GM12878 (cell line): Measurements from ENCODE around the gene KASH5. TPM values are rescaled to one million over a fixed set of nuclear protein-coding genes. Genes with fewer than 3 reads are reported as not detected.
A peak's percentile ranks its signal among the peaks of the same experiment; 100 is the strongest.

ENCODE experiments used
- ATAC-seq: fragments of 200-7000 bp; cut with Tn5 transposase; 3 replicates; pipeline ENCODE4 v1.9.1; 2020; ENCODE audit warnings: mild to moderate bottlenecking, moderate library complexity
- BruUV-seq: library from RNA; stranded (reverse); fragments of 400-500 nt; replicated peaks from 2 replicates; lab custom pipeline; 2021; lab: Mats Ljungman, UMichigan
- CTCF ChIA-PET: fragments of 300-600 bp; sonication (Branson Sonifier 250); formaldehyde crosslinking; extraction: SDS; loops from one replicate; lab custom pipeline; 2021; ENCODE audit warnings: inconsistent platforms; lab: Yijun Ruan, JAX
- POLR2A ChIA-PET: fragments of 350-600 bp; formaldehyde crosslinking; extraction: SDS; loops from one replicate; lab custom pipeline; 2021; ENCODE audit warnings: inconsistent platforms; lab: Charles Lee
- RAD21 ChIA-PET: fragments of 300-600 bp; sonication (Branson Sonifier 250); formaldehyde crosslinking; loops from one replicate; lab custom pipeline; 2023; ENCODE audit warnings: antibody characterized with exemption; ENCODE audit not compliant: unreplicated experiment; lab: Charles Lee
- SMC1A ChIA-PET: fragments of 300-600 bp; sonication (Branson Sonifier 250); formaldehyde crosslinking; loops from one replicate; lab custom pipeline; 2023; ENCODE audit not compliant: unreplicated experiment, uncharacterized antibody; lab: Charles Lee
- DNase-seq: peaks from one replicate; pipeline ENCODE4 v3.0.0-alpha.2; 2011; ENCODE audit warnings: low read depth, low spot score
- FAIRE-seq: peaks from 3 replicates; lab custom pipeline; 2011; peaks lifted over from hg19 to GRCh38; lab: Jason Lieb, UNC
- H2AFZ ChIP-seq: 2 replicates; pipeline ENCODE4 v1.6.0; 2011; ENCODE audit warnings: low read depth, low read length, control low read depth; ENCODE audit not compliant: control insufficient read depth
- H3K27ac ChIP-seq: 2 replicates; pipeline ENCODE4 v1.5.1; 2011; ENCODE audit warnings: control low read depth; ENCODE audit not compliant: control insufficient read depth, insufficient read depth
- H3K27me3 ChIP-seq, 2 experiments: replicated peaks in 1 of 2; 2 replicates each; pipeline versions ENCODE4 v1.6.0 to v1.6.1; 2011; ENCODE audit warnings: low read length in 1 of 2; ENCODE audit not compliant: control insufficient read depth in 2 of 2, insufficient read depth in 2 of 2
- H3K36me3 ChIP-seq, 2 experiments: 2 replicates each; pipeline ENCODE4 v1.5.1; 2011; ENCODE audit warnings: low read length in 1 of 2; ENCODE audit not compliant: control insufficient read depth in 2 of 2, insufficient read depth in 2 of 2
- H3K4me1 ChIP-seq: 2 replicates; pipeline ENCODE4 v1.6.1; 2011; ENCODE audit warnings: mild to moderate bottlenecking, low read length, moderate library complexity, mixed read lengths; ENCODE audit not compliant: control insufficient read depth, insufficient read depth
- H3K4me2 ChIP-seq: 2 replicates; pipeline ENCODE4 v1.6.0; 2011; ENCODE audit warnings: control low read depth; ENCODE audit not compliant: control insufficient read depth, insufficient read depth
- H3K4me3 ChIP-seq: fragments of 200-600 bp; sonication (generic); 2 replicates; pipeline ENCODE4 v1.5.1; 2016
- H3K79me2 ChIP-seq: 2 replicates; pipeline ENCODE4 v1.6.0; 2011; ENCODE audit warnings: low read length; ENCODE audit not compliant: control insufficient read depth, insufficient read depth
- H3K9ac ChIP-seq: 2 replicates; pipeline ENCODE4 v1.8.0; 2011; ENCODE audit warnings: low read length, control low read depth, mixed read lengths; ENCODE audit not compliant: control insufficient read depth, insufficient read depth
- H3K9me3 ChIP-seq: replicated peaks from 3 replicates; pipeline ENCODE4 v1.5.1; 2011; ENCODE audit warnings: mild to moderate bottlenecking, low read length; ENCODE audit not compliant: control insufficient read depth, insufficient read depth
- H4K20me1 ChIP-seq: 2 replicates; pipeline ENCODE4 v1.6.0; 2011; ENCODE audit not compliant: control insufficient read depth, insufficient read depth
- MXI1 ChIP-seq: fragments of 150-350 bp; IDR thresholded peaks from 2 replicates; pipeline ENCODE4 v1.6.1; 2011; ENCODE audit warnings: low read depth, mild to moderate bottlenecking, inconsistent platforms, low read length, improper control_type of control experiment
- RAD51 ChIP-seq: fragments of 450-650 bp; IDR thresholded peaks from 2 replicates; pipeline ENCODE4 v1.6.1; 2016; ENCODE audit warnings: moderate library complexity, mild to moderate bottlenecking, inconsistent platforms
- SMAD5 ChIP-seq: IDR thresholded peaks from 2 replicates; pipeline ENCODE4 v1.6.1; 2016; ENCODE audit warnings: antibody characterized with exemption, low read depth
- SMARCA5 ChIP-seq: fragments of 450-650 bp; IDR thresholded peaks from 2 replicates; pipeline ENCODE4 v1.6.1; 2017; ENCODE audit warnings: mild to moderate bottlenecking
- SRF ChIP-seq, 2 experiments: IDR thresholded peaks; 2 replicates each; pipeline ENCODE4 v1.6.1; 2011; ENCODE audit warnings: low read depth in 2 of 2, low read length in 2 of 2, mild to moderate bottlenecking in 1 of 2, moderate library complexity in 1 of 2
- SUPT20H ChIP-seq: IDR thresholded peaks from 2 replicates; pipeline ENCODE4 v1.6.1; 2011; ENCODE audit warnings: low read depth, mild to moderate bottlenecking, low read length, moderate library complexity, borderline replicate concordance; ENCODE audit not compliant: control insufficient read depth
- TCF12 ChIP-seq: IDR thresholded peaks from 2 replicates; pipeline ENCODE4 v1.6.1; 2011; ENCODE audit warnings: low read depth, mild to moderate bottlenecking, low read length
- TCF7 ChIP-seq: IDR thresholded peaks from 2 replicates; pipeline ENCODE4 v1.6.1; 2014; ENCODE audit warnings: antibody characterized with exemption, borderline replicate concordance
- WRNIP1 ChIP-seq: IDR thresholded peaks from 2 replicates; pipeline ENCODE4 v1.6.1; 2011; ENCODE audit warnings: low read depth, low read length, improper control_type of control experiment, borderline replicate concordance
- YY1 ChIP-seq: IDR thresholded peaks from 2 replicates; pipeline ENCODE4 v1.6.1; 2011; ENCODE audit warnings: low read depth, mild to moderate bottlenecking, low read length
- WGBS: methylation state at CpG from one replicate; pipeline ENCODE4 v1.1.6; 2016; ENCODE audit warnings: low lambda C conversion rate; ENCODE audit not compliant: insufficient replicate concordance, insufficient coverage; ENCODE audit errors: missing lambda C conversion rate; 5-methylcytosine and 5-hydroxymethylcytosine counted together
- in situ Hi-C: fragments of 300-500 bp; cut with MboI; formaldehyde crosslinking; loops from 9 replicates; pipeline ENCODE4 v1.14.3; 2018; ENCODE audit warnings: mixed read lengths
- intact Hi-C: fragments of 100-400 bp; cut with micrococcal nuclease; formaldehyde crosslinking; loops from one replicate; pipeline ENCODE4 v1.14.2; 2022; ENCODE audit not compliant: unreplicated experiment
- polyA plus RNA-seq, 11 experiments: library from polyadenylated mRNA; depleted of rRNA in 4 of 11; unstranded in 6 of 11; stranded (reverse) in 5 of 11; fragments of >200 nt; fragmentation: Nextera tagmentation in 4 of 11; fragmentation: Illumina TruSeq in 1 of 11; extraction: Ambion mirVana in 4 of 11; extraction: Trizol in 1 of 11; gene quantifications; 1 replicate in 1 of 11; 2 replicates in 10 of 11; pipeline versions ENCODE4 v1.2.1 to v1.2.3, GENCODE V29; 2011 to 2016; ENCODE audit warnings: inconsistent platforms in 2 of 11, missing spikeins in 2 of 11, low read depth in 1 of 11
- total RNA-seq, 4 experiments: library from RNA; depleted of rRNA in 3 of 4; stranded (reverse); fragments of >200 nt in 3 of 4; fragmentation: Illumina TruSeq in 1 of 4; extraction: Trizol in 1 of 4; gene quantifications; 2 replicates each; pipeline versions ENCODE4 v1.2.1 to v1.2.3, GENCODE V29; 2013 to 2021
- TF ChIP-seq, protein P1 (sequence below): fragments of 450-650 bp; IDR thresholded peaks from 2 replicates; pipeline ENCODE4 v1.6.1; 2018; ENCODE audit warnings: borderline replicate concordance, mild to moderate bottlenecking; ENCODE audit not compliant: partially characterized antibody
- TF ChIP-seq, protein P2 (sequence below): fragments of 450-650 bp; IDR thresholded peaks from 2 replicates; pipeline ENCODE4 v1.6.1; 2017; ENCODE audit warnings: mild to moderate bottlenecking, low read depth, inconsistent platforms; ENCODE audit not compliant: poor library complexity, severe bottlenecking
- TF ChIP-seq, protein P3 (sequence below): fragments of 450-650 bp; IDR thresholded peaks from 2 replicates; pipeline ENCODE4 v1.6.1; 2016; ENCODE audit warnings: mild to moderate bottlenecking
- TF ChIP-seq, protein P4 (sequence below): fragments of 450-650 bp; formaldehyde crosslinking; IDR thresholded peaks from 2 replicates; pipeline ENCODE4 v1.4.0; 2022; ENCODE audit warnings: mild to moderate bottlenecking, moderate library complexity

The KASH5 gene
- total and polyA plus RNA-seq, 10 of the 15 experiments (the other 5 are each of a cell fraction or from before 2014, with no cell fraction given): 0.03 to 0.06 (median 0.05) TPM; not detected in 7

DNA sequence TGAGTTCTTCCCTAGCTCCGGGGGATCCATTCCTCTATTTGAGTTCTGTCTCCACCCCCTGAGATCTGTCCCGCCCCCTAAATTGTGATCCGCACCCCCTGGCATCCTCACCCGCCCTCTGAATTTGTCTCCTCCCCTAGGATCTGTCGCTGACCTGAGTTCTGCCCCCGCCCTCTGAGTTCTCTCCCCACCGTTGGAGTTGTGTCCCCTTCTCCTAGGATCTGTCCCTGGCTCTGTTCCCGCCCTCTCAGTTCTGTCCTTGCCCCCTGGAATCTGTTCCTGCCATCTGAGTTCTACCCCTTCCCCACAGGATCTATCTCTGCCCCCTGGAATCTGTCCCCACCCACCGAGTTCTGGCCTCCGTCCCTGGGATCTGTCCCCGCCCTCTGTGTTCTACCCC is 54.3 kb downstream of the KASH5 start:
- H3K27me3 ChIP-seq: peaks cover 9 to 23% of the 10 kb centered on the region in 2 experiments
- BruUV-seq: no TSS peak
- in situ Hi-C loops (no loop called here), intact Hi-C loops (no loop called here)
- DNase-seq: no peak
- ChIA-PET SMC1A (interaction anchor here (1.5 to 3.0 kb wide), 4 partner anchors 28 to 216 kb away, joined by 4 to 14 read pairs (median 4); no protein-coding TSS in a partner anchor), RAD21 (interaction anchor here (0.5 to 1.8 kb wide), 12 partner anchors 10 to 249 kb away, joined by 3 to 15 read pairs (median 4); partner anchors contain the start of genes PIH1D1 and SCAF1), CTCF (interaction anchor here (0.6 to 4.9 kb wide), 9 partner anchors 11 to 217 kb away, joined by 3 to 47 read pairs (median 4); partner anchors contain the start of gene ALDH16A1), POLR2A (interaction anchor here (1.0 to 1.5 kb wide), 4 partner anchors 10 to 51 kb away, joined by 3 to 5 read pairs (median 4); partner anchors contain the start of gene PIH1D1)
- 3% methylated on average over 11 of the region's 11 CpGs for WGBS
- H3K36me3 ChIP-seq: peaks cover 0 to 3% of the 10 kb centered on the region in 2 experiments; a peak in 1 of 4 replicates
- H3K4me1 ChIP-seq: no peaks in the 10 kb centered on the region
- H3K9ac ChIP-seq: no peak overlapping the region
- no peak overlapping the region for H2AFZ ChIP-seq
- H3K4me2 ChIP-seq: no peak overlapping the region
- FAIRE-seq: no peak
- no peaks in the 10 kb centered on the region for H4K20me1 ChIP-seq
- H3K9me3 ChIP-seq: no peaks in the 10 kb centered on the region
- no peak for ATAC-seq
- no peaks in the 10 kb centered on the region for H3K79me2 ChIP-seq
- peak overlapping the region; percentile 81; the same call in 1 of the 2 replicates for H3K4me3 ChIP-seq
- H3K27ac ChIP-seq: no peak overlapping the region
- TF ChIP-seq TCF7 (no peak), SRF (IDR thresholded peaks at IDR 0.05; ENCODE audit: low read depth in 2 of 2, low read length in 2 of 2) (no peak), TCF12 (no peak), SMAD5 (no peak), YY1 (no peak), MXI1 (no peak), WRNIP1 (no peak), SMARCA5 (no peak), RAD51 (no peak), SUPT20H (no peak)
- TF ChIP-seq, protein P1, sequence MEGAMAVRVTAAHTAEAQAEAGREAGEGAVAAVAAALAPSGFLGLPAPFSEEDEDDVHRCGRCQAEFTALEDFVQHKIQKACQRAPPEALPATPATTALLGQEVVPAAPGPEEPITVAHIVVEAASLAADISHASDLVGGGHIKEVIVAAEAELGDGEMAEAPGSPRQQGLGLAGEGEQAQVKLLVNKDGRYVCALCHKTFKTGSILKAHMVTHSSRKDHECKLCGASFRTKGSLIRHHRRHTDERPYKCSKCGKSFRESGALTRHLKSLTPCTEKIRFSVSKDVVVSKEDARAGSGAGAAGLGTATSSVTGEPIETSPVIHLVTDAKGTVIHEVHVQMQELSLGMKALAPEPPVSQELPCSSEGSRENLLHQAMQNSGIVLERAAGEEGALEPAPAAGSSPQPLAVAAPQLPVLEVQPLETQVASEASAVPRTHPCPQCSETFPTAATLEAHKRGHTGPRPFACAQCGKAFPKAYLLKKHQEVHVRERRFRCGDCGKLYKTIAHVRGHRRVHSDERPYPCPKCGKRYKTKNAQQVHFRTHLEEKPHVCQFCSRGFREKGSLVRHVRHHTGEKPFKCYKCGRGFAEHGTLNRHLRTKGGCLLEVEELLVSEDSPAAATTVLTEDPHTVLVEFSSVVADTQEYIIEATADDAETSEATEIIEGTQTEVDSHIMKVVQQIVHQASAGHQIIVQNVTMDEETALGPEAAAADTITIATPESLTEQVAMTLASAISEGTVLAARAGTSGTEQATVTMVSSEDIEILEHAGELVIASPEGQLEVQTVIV: no peak
- TF ChIP-seq, protein P2, sequence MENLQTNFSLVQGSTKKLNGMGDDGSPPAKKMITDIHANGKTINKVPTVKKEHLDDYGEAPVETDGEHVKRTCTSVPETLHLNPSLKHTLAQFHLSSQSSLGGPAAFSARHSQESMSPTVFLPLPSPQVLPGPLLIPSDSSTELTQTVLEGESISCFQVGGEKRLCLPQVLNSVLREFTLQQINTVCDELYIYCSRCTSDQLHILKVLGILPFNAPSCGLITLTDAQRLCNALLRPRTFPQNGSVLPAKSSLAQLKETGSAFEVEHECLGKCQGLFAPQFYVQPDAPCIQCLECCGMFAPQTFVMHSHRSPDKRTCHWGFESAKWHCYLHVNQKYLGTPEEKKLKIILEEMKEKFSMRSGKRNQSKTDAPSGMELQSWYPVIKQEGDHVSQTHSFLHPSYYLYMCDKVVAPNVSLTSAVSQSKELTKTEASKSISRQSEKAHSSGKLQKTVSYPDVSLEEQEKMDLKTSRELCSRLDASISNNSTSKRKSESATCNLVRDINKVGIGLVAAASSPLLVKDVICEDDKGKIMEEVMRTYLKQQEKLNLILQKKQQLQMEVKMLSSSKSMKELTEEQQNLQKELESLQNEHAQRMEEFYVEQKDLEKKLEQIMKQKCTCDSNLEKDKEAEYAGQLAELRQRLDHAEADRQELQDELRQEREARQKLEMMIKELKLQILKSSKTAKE: no peak
- TF ChIP-seq, protein P3, sequence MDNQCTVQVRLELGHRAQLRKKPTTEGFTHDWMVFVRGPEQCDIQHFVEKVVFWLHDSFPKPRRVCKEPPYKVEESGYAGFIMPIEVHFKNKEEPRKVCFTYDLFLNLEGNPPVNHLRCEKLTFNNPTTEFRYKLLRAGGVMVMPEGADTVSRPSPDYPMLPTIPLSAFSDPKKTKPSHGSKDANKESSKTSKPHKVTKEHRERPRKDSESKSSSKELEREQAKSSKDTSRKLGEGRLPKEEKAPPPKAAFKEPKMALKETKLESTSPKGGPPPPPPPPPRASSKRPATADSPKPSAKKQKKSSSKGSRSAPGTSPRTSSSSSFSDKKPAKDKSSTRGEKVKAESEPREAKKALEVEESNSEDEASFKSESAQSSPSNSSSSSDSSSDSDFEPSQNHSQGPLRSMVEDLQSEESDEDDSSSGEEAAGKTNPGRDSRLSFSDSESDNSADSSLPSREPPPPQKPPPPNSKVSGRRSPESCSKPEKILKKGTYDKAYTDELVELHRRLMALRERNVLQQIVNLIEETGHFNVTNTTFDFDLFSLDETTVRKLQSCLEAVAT: no peak
- TF ChIP-seq, protein P4, sequence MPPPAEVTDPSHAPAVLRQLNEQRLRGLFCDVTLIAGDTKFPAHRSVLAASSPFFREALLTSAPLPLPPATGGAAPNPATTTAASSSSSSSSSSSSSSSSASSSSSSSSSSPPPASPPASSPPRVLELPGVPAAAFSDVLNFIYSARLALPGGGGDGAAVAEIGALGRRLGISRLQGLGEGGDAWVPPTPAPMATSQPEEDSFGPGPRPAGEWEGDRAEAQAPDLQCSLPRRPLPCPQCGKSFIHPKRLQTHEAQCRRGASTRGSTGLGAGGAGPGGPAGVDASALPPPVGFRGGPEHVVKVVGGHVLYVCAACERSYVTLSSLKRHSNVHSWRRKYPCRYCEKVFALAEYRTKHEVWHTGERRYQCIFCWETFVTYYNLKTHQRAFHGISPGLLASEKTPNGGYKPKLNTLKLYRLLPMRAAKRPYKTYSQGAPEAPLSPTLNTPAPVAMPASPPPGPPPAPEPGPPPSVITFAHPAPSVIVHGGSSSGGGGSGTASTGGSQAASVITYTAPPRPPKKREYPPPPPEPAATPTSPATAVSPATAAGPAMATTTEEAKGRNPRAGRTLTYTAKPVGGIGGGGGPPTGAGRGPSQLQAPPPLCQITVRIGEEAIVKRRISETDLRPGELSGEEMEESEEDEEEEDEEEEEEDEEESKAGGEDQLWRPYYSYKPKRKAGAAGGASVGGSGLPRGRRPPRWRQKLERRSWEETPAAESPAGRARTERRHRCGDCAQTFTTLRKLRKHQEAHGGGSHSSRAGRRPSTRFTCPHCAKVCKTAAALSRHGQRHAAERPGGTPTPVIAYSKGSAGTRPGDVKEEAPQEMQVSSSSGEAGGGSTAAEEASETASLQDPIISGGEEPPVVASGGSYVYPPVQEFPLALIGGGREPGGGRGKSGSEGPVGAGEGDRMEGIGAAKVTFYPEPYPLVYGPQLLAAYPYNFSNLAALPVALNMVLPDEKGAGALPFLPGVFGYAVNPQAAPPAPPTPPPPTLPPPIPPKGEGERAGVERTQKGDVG (CRISPR knock-in tag): no peak
